Upper lobe of left lung (tissue), 4 donors: ENCODE measurements around the gene C11orf65.

Experiments
- CTCF ChIP-seq, 6 experiments: fragments of 450-650 bp in 4 of 6; fragments of 200-600 bp in 2 of 6; sonication (generic) in 2 of 6; IDR thresholded peaks; one replicate each; pipeline ENCODE4 v1.5.1; 2016 to 2019; ENCODE audit warnings: antibody characterized with exemption in 6 of 6
- EP300 ChIP-seq, 4 donors: sonication (generic); formaldehyde crosslinking; IDR thresholded peaks; one replicate each; pipeline ENCODE4 v1.5.1; 2017; ENCODE audit warnings: antibody characterized with exemption in 4 of 4, control low read depth in 2 of 4
- POLR2AphosphoS5 ChIP-seq, 2 donors: sonication (generic); formaldehyde crosslinking; IDR thresholded peaks; one replicate each; pipeline ENCODE4 v1.5.1; 2017; ENCODE audit warnings: antibody characterized with exemption in 2 of 2

DNA sequence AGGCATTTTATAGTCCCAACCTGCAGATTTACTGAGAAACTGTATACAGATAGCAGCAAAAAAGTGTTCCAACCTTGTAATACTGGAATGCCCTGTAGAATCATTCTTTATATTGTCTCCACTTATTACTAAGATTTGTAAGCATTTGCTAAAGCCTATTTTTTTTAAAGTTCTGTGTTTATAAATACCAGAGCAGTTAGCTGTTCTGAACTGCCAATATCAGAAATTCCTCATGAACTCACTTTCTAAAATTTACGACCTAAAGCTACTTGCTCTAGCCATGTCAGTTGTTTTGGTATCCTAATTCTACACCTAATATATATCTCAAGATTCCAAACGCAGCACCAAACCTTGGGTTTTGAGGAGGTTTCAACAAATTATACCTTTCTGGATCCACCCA, 103.2 kb downstream of the C11orf65 start:
- TF ChIP-seq EP300 (IDR thresholded peaks at IDR 0.05) (no peak), CTCF (IDR thresholded peaks at IDR 0.05) (no peak), POLR2AphosphoS5 (IDR thresholded peaks at IDR 0.05) (no peak)
